NB4 (cell line): ENCODE data around the gene MXRA7.

ENCODE experiments used
- POLR2A ChIP-seq: IDR thresholded peaks from 2 replicates; pipeline ENCODE4 v1.6.1; 2011; ENCODE audit warnings: mild to moderate bottlenecking; ENCODE audit not compliant: insufficient read length; ENCODE audit errors: extremely low read depth
- TF ChIP-seq, protein P1 (sequence below): IDR thresholded peaks from one replicate; pipeline ENCODE4 v1.5.1; 2012; ENCODE audit warnings: low read depth, low read length
- TF ChIP-seq, protein P2 (sequence below): IDR thresholded peaks from 2 replicates; pipeline ENCODE4 v1.6.1; 2011; ENCODE audit warnings: low read depth, low read length

DNA sequence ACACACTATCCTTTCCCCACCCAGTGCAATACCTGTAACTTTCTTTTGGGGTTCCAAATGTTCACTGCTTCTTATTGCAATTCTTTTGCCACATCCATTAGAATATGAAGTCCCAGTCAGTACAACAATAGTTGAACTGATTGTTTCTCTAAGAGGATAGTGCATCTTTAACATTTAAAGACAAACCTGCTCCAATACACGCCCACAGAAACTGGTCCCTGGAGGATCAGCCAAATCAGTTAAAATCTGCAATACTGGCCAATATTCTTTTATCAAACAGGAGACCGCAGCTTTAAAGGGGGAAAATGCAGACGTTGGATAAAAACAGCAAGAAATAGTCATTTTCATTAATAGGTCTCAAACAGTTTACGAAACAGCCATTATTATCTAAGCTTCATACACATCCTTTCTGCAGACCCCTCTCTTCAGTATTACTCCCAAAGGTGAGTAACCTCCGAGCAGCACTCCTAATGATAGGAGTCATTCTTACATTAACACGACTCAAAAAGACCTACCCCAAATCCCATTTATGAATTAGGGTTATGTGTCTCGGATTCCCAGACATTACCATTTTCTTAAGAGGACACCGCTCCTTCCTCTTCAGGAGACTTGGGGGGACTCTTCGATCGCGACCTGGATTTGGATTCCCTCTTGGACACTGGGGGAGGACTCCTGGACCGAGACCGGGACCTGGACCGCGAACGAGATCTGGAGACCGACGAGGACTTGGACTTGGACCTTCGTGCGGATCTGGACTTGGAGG lies 25.0 kb upstream of the MXRA7 start:
- TF ChIP-seq, protein P1, sequence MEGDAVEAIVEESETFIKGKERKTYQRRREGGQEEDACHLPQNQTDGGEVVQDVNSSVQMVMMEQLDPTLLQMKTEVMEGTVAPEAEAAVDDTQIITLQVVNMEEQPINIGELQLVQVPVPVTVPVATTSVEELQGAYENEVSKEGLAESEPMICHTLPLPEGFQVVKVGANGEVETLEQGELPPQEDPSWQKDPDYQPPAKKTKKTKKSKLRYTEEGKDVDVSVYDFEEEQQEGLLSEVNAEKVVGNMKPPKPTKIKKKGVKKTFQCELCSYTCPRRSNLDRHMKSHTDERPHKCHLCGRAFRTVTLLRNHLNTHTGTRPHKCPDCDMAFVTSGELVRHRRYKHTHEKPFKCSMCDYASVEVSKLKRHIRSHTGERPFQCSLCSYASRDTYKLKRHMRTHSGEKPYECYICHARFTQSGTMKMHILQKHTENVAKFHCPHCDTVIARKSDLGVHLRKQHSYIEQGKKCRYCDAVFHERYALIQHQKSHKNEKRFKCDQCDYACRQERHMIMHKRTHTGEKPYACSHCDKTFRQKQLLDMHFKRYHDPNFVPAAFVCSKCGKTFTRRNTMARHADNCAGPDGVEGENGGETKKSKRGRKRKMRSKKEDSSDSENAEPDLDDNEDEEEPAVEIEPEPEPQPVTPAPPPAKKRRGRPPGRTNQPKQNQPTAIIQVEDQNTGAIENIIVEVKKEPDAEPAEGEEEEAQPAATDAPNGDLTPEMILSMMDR: no peak
- TF ChIP-seq, protein P2, sequence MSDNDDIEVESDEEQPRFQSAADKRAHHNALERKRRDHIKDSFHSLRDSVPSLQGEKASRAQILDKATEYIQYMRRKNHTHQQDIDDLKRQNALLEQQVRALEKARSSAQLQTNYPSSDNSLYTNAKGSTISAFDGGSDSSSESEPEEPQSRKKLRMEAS: no peak
- no peak for TF ChIP-seq POLR2A
